MM.1S (cell line): Measurements from ENCODE around the gene FANCC.

ENCODE experiments used
- EZH2 ChIP-seq: fragments of 300-600 bp; sonication (generic); optimal IDR thresholded peaks from 2 replicates; pipeline ENCODE3; 2017; ENCODE audit warnings: low read depth, mild to moderate bottlenecking, antibody characterized with exemption, low read length, mixed read lengths
- EZH2phosphoT487 ChIP-seq: fragments of 300-600 bp; sonication (generic); IDR thresholded peaks from 2 replicates; pipeline ENCODE4 v1.6.1; 2018; ENCODE audit warnings: antibody characterized with exemption, low read length
- TF ChIP-seq, protein P1 (sequence below): fragments of 300-600 bp; sonication (generic); IDR thresholded peaks from 2 replicates; pipeline ENCODE4 v1.5.1; 2016; ENCODE audit warnings: antibody characterized with exemption, low read length, mixed read lengths

DNA sequence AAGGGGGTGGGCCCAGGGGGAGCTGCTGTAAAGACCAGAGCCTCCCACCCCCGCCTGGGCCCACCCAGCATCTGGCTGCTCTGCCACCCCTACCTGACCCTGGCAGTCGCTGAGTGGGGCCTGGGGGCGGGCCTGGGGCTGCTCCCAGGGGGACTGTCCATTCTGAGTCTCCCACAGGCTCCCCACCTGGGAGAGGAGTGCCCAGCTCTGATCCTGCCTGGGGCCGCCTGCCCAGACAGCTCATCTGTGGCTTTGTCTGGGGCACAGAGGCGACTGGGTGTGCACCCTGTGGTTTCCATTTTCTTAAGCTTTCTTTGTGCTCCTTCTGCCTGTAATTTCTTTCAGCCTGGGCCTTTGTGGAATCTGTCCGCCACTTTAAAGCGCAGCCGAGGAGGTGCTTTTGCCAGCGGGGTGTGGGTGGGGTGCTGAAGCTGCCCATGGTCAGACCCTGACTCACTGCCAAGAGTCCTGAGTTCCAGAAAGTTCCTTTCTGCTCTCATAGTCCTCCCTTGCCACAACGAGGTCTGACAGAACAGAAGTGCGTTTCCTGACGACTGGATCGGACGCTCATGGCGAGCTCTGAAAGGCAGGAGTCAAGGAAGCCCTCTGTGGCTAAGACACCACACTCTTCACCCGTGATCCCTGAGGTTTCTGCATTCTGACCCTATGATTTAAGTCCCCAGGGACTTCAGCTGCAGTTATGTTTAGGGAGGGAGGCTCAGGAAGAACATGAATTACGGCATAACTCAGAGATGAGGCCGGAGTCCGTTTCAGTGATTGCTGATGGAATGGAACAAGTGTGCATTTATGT is 225.0 kb downstream of the FANCC start:
- TF ChIP-seq EZH2, result no peak
- TF ChIP-seq, protein P1, sequence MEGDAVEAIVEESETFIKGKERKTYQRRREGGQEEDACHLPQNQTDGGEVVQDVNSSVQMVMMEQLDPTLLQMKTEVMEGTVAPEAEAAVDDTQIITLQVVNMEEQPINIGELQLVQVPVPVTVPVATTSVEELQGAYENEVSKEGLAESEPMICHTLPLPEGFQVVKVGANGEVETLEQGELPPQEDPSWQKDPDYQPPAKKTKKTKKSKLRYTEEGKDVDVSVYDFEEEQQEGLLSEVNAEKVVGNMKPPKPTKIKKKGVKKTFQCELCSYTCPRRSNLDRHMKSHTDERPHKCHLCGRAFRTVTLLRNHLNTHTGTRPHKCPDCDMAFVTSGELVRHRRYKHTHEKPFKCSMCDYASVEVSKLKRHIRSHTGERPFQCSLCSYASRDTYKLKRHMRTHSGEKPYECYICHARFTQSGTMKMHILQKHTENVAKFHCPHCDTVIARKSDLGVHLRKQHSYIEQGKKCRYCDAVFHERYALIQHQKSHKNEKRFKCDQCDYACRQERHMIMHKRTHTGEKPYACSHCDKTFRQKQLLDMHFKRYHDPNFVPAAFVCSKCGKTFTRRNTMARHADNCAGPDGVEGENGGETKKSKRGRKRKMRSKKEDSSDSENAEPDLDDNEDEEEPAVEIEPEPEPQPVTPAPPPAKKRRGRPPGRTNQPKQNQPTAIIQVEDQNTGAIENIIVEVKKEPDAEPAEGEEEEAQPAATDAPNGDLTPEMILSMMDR, result no peak
- TF ChIP-seq EZH2phosphoT487, result no peak
